Measurements from ENCODE around the gene MBD6. TPM values are rescaled to one million over a fixed set of nuclear protein-coding genes. Genes with fewer than 3 reads are reported as not detected.
A peak's percentile ranks its signal among the peaks of the same experiment; 100 is the strongest.

The MBD6 gene
- total RNA-seq, 2 experiments from 2014 or later, result 23.9 to 110 TPM

DNA sequence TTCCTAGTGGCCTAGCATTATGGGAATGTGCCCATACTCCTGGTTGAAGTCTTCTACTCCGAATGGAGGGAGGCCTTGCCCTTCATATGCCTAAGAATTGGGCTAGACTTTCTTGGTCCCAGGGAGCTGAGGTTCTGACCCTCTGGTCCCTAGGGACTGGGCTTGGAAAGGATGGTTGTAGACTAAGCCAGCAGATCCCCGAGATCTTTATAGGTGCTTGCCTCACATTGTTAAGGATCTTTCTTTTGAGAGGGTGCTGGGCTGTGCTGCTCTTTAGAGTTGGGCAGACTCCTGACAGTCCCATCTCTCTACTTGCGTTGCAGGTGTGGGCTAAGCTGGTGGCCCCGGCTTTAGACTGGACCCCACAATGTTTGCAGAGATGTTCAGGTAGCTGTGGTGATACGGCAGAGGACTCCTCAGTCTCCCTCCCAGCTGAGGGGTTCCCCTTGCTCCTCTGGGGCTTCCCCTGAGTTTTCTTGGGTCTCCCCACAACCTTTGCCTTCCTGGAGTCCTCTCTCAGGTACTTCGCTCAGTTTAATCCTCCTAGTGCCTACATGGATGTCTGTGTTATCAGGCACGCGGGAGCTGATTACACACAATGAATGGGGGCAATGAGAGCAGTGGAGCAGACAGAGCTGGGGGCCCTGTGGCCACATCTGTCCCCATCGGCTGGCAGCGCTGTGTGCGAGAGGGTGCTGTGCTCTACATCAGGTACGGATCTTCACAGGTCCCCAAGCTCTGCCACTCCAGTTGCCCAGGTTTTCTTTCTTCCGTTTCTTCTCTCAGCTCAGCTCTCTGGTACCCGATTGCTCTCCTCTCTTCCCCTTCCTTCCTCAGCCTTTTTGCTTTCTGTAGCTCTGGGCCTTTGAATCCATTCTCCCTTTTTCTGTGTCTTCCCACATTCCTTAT is 1.3 kb downstream of the MBD6 start:
- no peak overlapping the region for H2AFZ ChIP-seq (ENCODE audit: low read length)
- DNase-seq (ENCODE audit: low spot score), result peak; percentile 55
- ChIA-PET CTCF (ENCODE audit: unreplicated experiment) (interaction anchor here (0.5 to 0.6 kb wide), 2 partner anchors 248 to 685 kb away, joined by 4 to 10 read pairs; partner anchors contain the start of gene EEF1AKMT3), POLR2A (interaction anchor here (1.8 to 2.2 kb wide), 2 partner anchors 9 to 17 kb away, joined by 8 to 17 read pairs; no protein-coding TSS in a partner anchor)
- peaks cover 42% of the 10 kb centered on the region for H3K4me1 ChIP-seq (ENCODE audit: insufficient read depth, low read length, poor library complexity, severe bottlenecking)
- H3K9me2 ChIP-seq (ENCODE audit: insufficient read depth, low read length), result no peaks in the 10 kb centered on the region
- H3K9me3 ChIP-seq (ENCODE audit: low read length), result no peaks in the 10 kb centered on the region
- H4K20me1 ChIP-seq (ENCODE audit: insufficient read depth, low read length), result peaks cover 20% of the 10 kb centered on the region
- no TSS peak for BruUV-seq (replicated peaks)
- peaks cover 60% of the 10 kb centered on the region for H3K36me3 ChIP-seq (ENCODE audit: insufficient read depth, low read length)
- peak overlapping the region; percentile 81 for H3K4me2 ChIP-seq (ENCODE audit: low read length)
- peak overlapping the region; percentile 97 for H3K27ac ChIP-seq (ENCODE audit: low read depth, low read length, poor library complexity, severe bottlenecking)
- intact Hi-C loops (cut with micrococcal nuclease; ENCODE audit: unreplicated experiment), result loop anchor here (2.0 to 5.0 kb wide), 3 partner anchors 23 to 228 kb away; partner anchors contain the start of genes CDK4, DCTN2 and PIP4K2C
- TF ChIP-seq EZH2phosphoT487 (IDR thresholded peaks at IDR 0.05; ENCODE audit: borderline replicate concordance, low read depth, low read length), result no peak
- TF ChIP-seq, protein P1, sequence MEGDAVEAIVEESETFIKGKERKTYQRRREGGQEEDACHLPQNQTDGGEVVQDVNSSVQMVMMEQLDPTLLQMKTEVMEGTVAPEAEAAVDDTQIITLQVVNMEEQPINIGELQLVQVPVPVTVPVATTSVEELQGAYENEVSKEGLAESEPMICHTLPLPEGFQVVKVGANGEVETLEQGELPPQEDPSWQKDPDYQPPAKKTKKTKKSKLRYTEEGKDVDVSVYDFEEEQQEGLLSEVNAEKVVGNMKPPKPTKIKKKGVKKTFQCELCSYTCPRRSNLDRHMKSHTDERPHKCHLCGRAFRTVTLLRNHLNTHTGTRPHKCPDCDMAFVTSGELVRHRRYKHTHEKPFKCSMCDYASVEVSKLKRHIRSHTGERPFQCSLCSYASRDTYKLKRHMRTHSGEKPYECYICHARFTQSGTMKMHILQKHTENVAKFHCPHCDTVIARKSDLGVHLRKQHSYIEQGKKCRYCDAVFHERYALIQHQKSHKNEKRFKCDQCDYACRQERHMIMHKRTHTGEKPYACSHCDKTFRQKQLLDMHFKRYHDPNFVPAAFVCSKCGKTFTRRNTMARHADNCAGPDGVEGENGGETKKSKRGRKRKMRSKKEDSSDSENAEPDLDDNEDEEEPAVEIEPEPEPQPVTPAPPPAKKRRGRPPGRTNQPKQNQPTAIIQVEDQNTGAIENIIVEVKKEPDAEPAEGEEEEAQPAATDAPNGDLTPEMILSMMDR (conservative IDR thresholded peaks at IDR 0.05; ENCODE audit: low read length), result no peak
- peak overlapping the region; percentile 83 for H3K4me3 ChIP-seq (ENCODE audit: low read depth, low read length, poor library complexity, severe bottlenecking)
- peaks cover 33% of the 10 kb centered on the region for H3K79me2 ChIP-seq (ENCODE audit: insufficient read depth, low read depth, low read length)

DNA sequence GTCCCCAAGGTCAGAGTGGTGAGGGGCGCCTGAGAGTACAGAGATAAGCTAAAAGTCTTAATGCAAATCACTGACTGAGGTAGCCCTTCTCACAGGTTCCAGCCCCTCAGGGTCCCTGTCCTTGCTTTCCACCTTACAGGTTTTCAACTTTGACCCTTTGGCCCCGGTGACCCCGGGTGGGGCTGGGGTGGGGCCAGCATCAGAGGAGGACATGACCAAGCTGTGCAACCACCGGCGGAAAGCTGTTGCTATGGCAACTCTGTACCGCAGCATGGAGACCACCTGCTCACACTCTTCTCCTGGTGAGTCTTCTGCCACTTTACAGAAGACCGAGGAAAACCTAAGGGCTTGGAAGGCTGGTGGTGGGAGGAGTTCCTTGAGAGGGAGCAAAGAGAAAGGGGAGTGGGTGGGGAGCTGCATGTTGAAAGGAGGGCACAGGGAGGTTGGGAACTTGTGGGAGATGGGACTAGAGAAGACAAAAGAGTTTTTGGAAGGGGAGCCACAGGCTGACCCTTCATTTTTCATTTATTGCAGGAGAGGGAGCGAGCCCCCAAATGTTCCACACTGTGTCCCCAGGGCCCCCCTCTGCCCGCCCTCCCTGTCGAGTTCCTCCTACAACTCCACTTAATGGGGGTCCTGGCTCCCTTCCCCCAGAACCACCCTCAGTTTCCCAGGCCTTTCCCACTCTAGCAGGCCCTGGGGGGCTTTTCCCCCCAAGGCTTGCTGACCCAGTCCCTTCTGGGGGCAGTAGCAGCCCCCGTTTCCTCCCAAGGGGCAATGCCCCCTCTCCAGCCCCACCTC is 2.4 kb downstream of the MBD6 start:
- H3K9me2 ChIP-seq (ENCODE audit: insufficient read depth, low read length), result no peaks in the 10 kb centered on the region
- POLR2A ChIA-PET, result interaction anchor here (1.8 to 2.2 kb wide), 2 partner anchors 8 to 16 kb away, joined by 8 to 17 read pairs; no protein-coding TSS in a partner anchor
- TF ChIP-seq EZH2phosphoT487 (IDR thresholded peaks at IDR 0.05; ENCODE audit: borderline replicate concordance, low read depth, low read length), result no peak
- TF ChIP-seq, protein P1 (conservative IDR thresholded peaks at IDR 0.05; ENCODE audit: low read length), result no peak
- H3K36me3 ChIP-seq (ENCODE audit: insufficient read depth, low read length), result peaks cover 59% of the 10 kb centered on the region
- peaks cover 23% of the 10 kb centered on the region for H3K79me2 ChIP-seq (ENCODE audit: insufficient read depth, low read depth, low read length)
- H3K27ac ChIP-seq (ENCODE audit: low read depth, low read length, poor library complexity, severe bottlenecking), result peak overlapping the region; percentile 97
- BruUV-seq (replicated peaks), result no TSS peak
- peaks cover 36% of the 10 kb centered on the region for H3K4me1 ChIP-seq (ENCODE audit: insufficient read depth, low read length, poor library complexity, severe bottlenecking)
- no peak overlapping the region for H2AFZ ChIP-seq (ENCODE audit: low read length)
- H3K9me3 ChIP-seq (ENCODE audit: low read length), result no peaks in the 10 kb centered on the region
- H3K4me3 ChIP-seq (ENCODE audit: low read depth, low read length, poor library complexity, severe bottlenecking), result peak overlapping the region; percentile 83
- DNase-seq (ENCODE audit: low spot score), result no peak
- peaks cover 12% of the 10 kb centered on the region; the same call in 1 of the 2 replicates for H4K20me1 ChIP-seq (ENCODE audit: insufficient read depth, low read length)
- intact Hi-C loops (cut with micrococcal nuclease; ENCODE audit: unreplicated experiment), result loop anchor here (5.0 kb wide), 1 partner anchor 227 kb away; the partner anchor contains the start of gene CDK4
- H3K4me2 ChIP-seq (ENCODE audit: low read length), result peak overlapping the region; percentile 81
- CTCF ChIA-PET (ENCODE audit: unreplicated experiment), result no interaction called here

Data from OCI-LY7 (cell line).